Muscle layer of colon (tissue), 2 donors: ENCODE measurements around the gene NTNG1.

Experiments
- H3K27ac ChIP-seq: one replicate; pipeline ENCODE4 v1.7.0; 2013; ENCODE audit warnings: low read depth, mild to moderate bottlenecking, low read length, moderate library complexity
- H3K27me3 ChIP-seq, 2 donors: one replicate each; pipeline ENCODE4 v1.7.0; 2013; ENCODE audit warnings: low read length in 2 of 2, mild to moderate bottlenecking in 2 of 2; ENCODE audit not compliant: insufficient read depth in 2 of 2, control insufficient read depth in 1 of 2
- H3K36me3 ChIP-seq: one replicate; pipeline ENCODE4 v1.7.0; 2013; ENCODE audit warnings: mild to moderate bottlenecking, low read length; ENCODE audit not compliant: insufficient read depth
- H3K4me1 ChIP-seq: one replicate; pipeline ENCODE4 v1.7.0; 2013; ENCODE audit warnings: mild to moderate bottlenecking, low read length; ENCODE audit not compliant: insufficient read depth
- H3K4me3 ChIP-seq, 2 donors: one replicate each; pipeline ENCODE4 v1.7.0; 2013; ENCODE audit warnings: low read length in 2 of 2, low read depth in 1 of 2, mild to moderate bottlenecking in 1 of 2, moderate library complexity in 1 of 2
- H3K9ac ChIP-seq: one replicate; pipeline ENCODE4 v1.7.0; 2013; ENCODE audit warnings: low read length
- H3K9me3 ChIP-seq: one replicate; pipeline ENCODE4 v1.7.0; 2013; ENCODE audit warnings: mild to moderate bottlenecking, low read length
- donor health status: abdominal sarcoma.
- donor health status: Adenocarcinoma of cecum.

NTNG1 gene

GRCh38 chr1:107264007-107264406 lies 123.2 kb downstream of the NTNG1 start:
- H3K9ac ChIP-seq, result no peak overlapping the region
- no peaks in the 10 kb centered on the region for H3K36me3 ChIP-seq
- no peaks in the 10 kb centered on the region for H3K9me3 ChIP-seq
- no peaks in the 10 kb centered on the region for H3K27me3 ChIP-seq
- H3K27ac ChIP-seq, result no peak overlapping the region
- H3K4me1 ChIP-seq, result no peaks in the 10 kb centered on the region
- H3K4me3 ChIP-seq, result no peak overlapping the region

- Histone ChIP-seq H3K9ac (no peak overlapping the region), H3K9me3 (no peaks in the 10 kb centered on the region), H3K27ac (no peak overlapping the region), H3K27me3 (no peaks in the 10 kb centered on the region), H3K4me3 (no peak overlapping the region), H3K4me1 (no peaks in the 10 kb centered on the region), H3K36me3 (no peaks in the 10 kb centered on the region)
Measured at GRCh38 chr1:107264561-107264960, 123.7 kb downstream of the NTNG1 start.

- H3K4me1 ChIP-seq, result no peaks in the 10 kb centered on the region
- no peaks in the 10 kb centered on the region for H3K27me3 ChIP-seq
- no peak overlapping the region for H3K4me3 ChIP-seq
- no peaks in the 10 kb centered on the region for H3K36me3 ChIP-seq
- H3K9me3 ChIP-seq, result no peaks in the 10 kb centered on the region
- H3K9ac ChIP-seq, result no peak overlapping the region
- no peak overlapping the region for H3K27ac ChIP-seq
Measured at GRCh38 chr1:107267489-107267888, 126.7 kb downstream of the NTNG1 start.

- Histone ChIP-seq H3K27me3 (no peaks in the 10 kb centered on the region), H3K4me3 (no peak overlapping the region), H3K4me1 (no peaks in the 10 kb centered on the region), H3K9ac (no peak overlapping the region), H3K27ac (no peak overlapping the region), H3K36me3 (no peaks in the 10 kb centered on the region), H3K9me3 (no peaks in the 10 kb centered on the region)
Measured at GRCh38 chr1:107272321-107272720, 131.5 kb downstream of the NTNG1 start.

- Histone ChIP-seq H3K36me3 (no peaks in the 10 kb centered on the region), H3K4me3 (no peak overlapping the region), H3K9ac (no peak overlapping the region), H3K27me3 (no peaks in the 10 kb centered on the region), H3K4me1 (no peaks in the 10 kb centered on the region), H3K9me3 (no peaks in the 10 kb centered on the region), H3K27ac (no peak overlapping the region)
Measured at GRCh38 chr1:107273515-107273914, 132.7 kb downstream of the NTNG1 start.

GRCh38 chr1:107274227-107274626 lies 133.4 kb downstream of the NTNG1 start:
- H3K9ac ChIP-seq, result no peak overlapping the region
- no peaks in the 10 kb centered on the region for H3K4me1 ChIP-seq
- H3K27me3 ChIP-seq, result no peaks in the 10 kb centered on the region
- H3K36me3 ChIP-seq, result no peaks in the 10 kb centered on the region
- no peaks in the 10 kb centered on the region for H3K9me3 ChIP-seq
- no peak overlapping the region for H3K4me3 ChIP-seq
- H3K27ac ChIP-seq, result no peak overlapping the region

- Histone ChIP-seq H3K4me1 (no peaks in the 10 kb centered on the region), H3K4me3 (no peak overlapping the region), H3K36me3 (no peaks in the 10 kb centered on the region), H3K27ac (no peak overlapping the region), H3K9me3 (no peaks in the 10 kb centered on the region), H3K9ac (no peak overlapping the region), H3K27me3 (no peaks in the 10 kb centered on the region)
Measured at GRCh38 chr1:107276247-107276646, 135.4 kb downstream of the NTNG1 start.

- H3K27ac ChIP-seq, result no peak overlapping the region
- no peak overlapping the region for H3K4me3 ChIP-seq
- H3K36me3 ChIP-seq, result no peaks in the 10 kb centered on the region
- H3K4me1 ChIP-seq, result no peaks in the 10 kb centered on the region
- no peaks in the 10 kb centered on the region for H3K9me3 ChIP-seq
- H3K27me3 ChIP-seq, result no peaks in the 10 kb centered on the region
- H3K9ac ChIP-seq, result no peak overlapping the region
Measured at GRCh38 chr1:107277022-107277421, 136.2 kb downstream of the NTNG1 start.

- Histone ChIP-seq H3K4me1 (no peaks in the 10 kb centered on the region), H3K27me3 (no peaks in the 10 kb centered on the region), H3K36me3 (no peaks in the 10 kb centered on the region), H3K9ac (no peak overlapping the region), H3K27ac (no peak overlapping the region), H3K9me3 (no peaks in the 10 kb centered on the region), H3K4me3 (no peak overlapping the region)
Measured at GRCh38 chr1:107286125-107286524, 145.3 kb downstream of the NTNG1 start.

- Histone ChIP-seq H3K27me3 (no peaks in the 10 kb centered on the region), H3K36me3 (no peaks in the 10 kb centered on the region), H3K4me3 (no peak overlapping the region), H3K9me3 (no peaks in the 10 kb centered on the region), H3K27ac (no peak overlapping the region), H3K9ac (no peak overlapping the region), H3K4me1 (no peaks in the 10 kb centered on the region)
Measured at GRCh38 chr1:107291987-107292386, 151.1 kb downstream of the NTNG1 start.

GRCh38 chr1:107293901-107294613 lies 153.2 kb downstream of the NTNG1 start:
- H3K9me3 ChIP-seq, result no peaks in the 10 kb centered on the region
- no peaks in the 10 kb centered on the region for H3K4me1 ChIP-seq
- no peak overlapping the region for H3K27ac ChIP-seq
- H3K4me3 ChIP-seq, result no peak overlapping the region
- no peaks in the 10 kb centered on the region for H3K36me3 ChIP-seq
- H3K27me3 ChIP-seq, result no peaks in the 10 kb centered on the region
- no peak overlapping the region for H3K9ac ChIP-seq

GRCh38 chr1:107294686-107295085 lies 153.8 kb downstream of the NTNG1 start:
- no peaks in the 10 kb centered on the region for H3K36me3 ChIP-seq
- H3K4me3 ChIP-seq, result no peak overlapping the region
- no peaks in the 10 kb centered on the region for H3K9me3 ChIP-seq
- no peak overlapping the region for H3K27ac ChIP-seq
- no peak overlapping the region for H3K9ac ChIP-seq
- no peaks in the 10 kb centered on the region for H3K4me1 ChIP-seq
- H3K27me3 ChIP-seq, result no peaks in the 10 kb centered on the region
